PC-3 (cell line): Measurements from ENCODE around the gene TCL1A. TPM values are rescaled to one million over a fixed set of nuclear protein-coding genes. Genes with fewer than 3 reads are reported as not detected.

ENCODE experiments used
- ATAC-seq: fragments of 200-7000 bp; cut with Tn5 transposase; 2 replicates; pipeline ENCODE4 v1.9.1; 2020; ENCODE audit warnings: mild to moderate bottlenecking, moderate library complexity
- BruUV-seq: library from RNA; stranded (reverse); fragments of 400-500 nt; replicated peaks from 2 replicates; lab custom pipeline; 2021; lab: Mats Ljungman, UMichigan
- CTCF ChIA-PET: fragments of 300-600 bp; sonication (Branson Sonifier 250); formaldehyde crosslinking; loops from one replicate; lab custom pipeline; 2022; ENCODE audit warnings: antibody characterized with exemption; lab: Charles Lee
- POLR2A ChIA-PET: fragments of 300-600 bp; sonication (Branson Sonifier 250); formaldehyde crosslinking; loops from one replicate; lab custom pipeline; 2022; ENCODE audit warnings: antibody characterized with exemption; ENCODE audit not compliant: unreplicated experiment; lab: Charles Lee
- DNase-seq: peaks from one replicate; pipeline ENCODE4 v3.0.0-alpha.2; 2015
- H2AFZ ChIP-seq: fragments of 300-600 bp; sonication (generic); 2 replicates; pipeline ENCODE4 v1.6.0; 2016; ENCODE audit warnings: antibody characterized with exemption, low read length
- H3F3A ChIP-seq: fragments of 300-600 bp; sonication (generic); one replicate; pipeline ENCODE4 v1.6.0; 2017; ENCODE audit warnings: antibody characterized with exemption, low read length, control low read depth, mild to moderate bottlenecking; ENCODE audit not compliant: unreplicated experiment
- H3K27ac ChIP-seq: fragments of 300-600 bp; sonication (generic); 2 replicates; pipeline ENCODE4 v1.5.1; 2016; ENCODE audit warnings: mild to moderate bottlenecking, low read length
- H3K27me3 ChIP-seq: fragments of 300-600 bp; sonication (generic); 2 replicates; pipeline ENCODE4 v1.6.1; 2016; ENCODE audit warnings: low read length, mixed read lengths
- H3K36me3 ChIP-seq: fragments of 300-600 bp; sonication (generic); 2 replicates; pipeline ENCODE4 v1.6.1; 2016; ENCODE audit warnings: low read depth, mixed run types, low read length, mixed read lengths
- H3K4me1 ChIP-seq: fragments of 300-600 bp; sonication (generic); 2 replicates; pipeline ENCODE4 v1.5.1; 2016; ENCODE audit warnings: low read length; ENCODE audit not compliant: insufficient read depth
- H3K4me2 ChIP-seq: fragments of 300-600 bp; sonication (generic); 2 replicates; pipeline ENCODE4 v1.6.0; 2016; ENCODE audit warnings: low read length
- H3K4me3 ChIP-seq: fragments of 300-600 bp; sonication (generic); 2 replicates; pipeline ENCODE4 v1.5.1; 2016; ENCODE audit warnings: mild to moderate bottlenecking, low read length, mixed read lengths
- H3K79me2 ChIP-seq: fragments of 300-600 bp; sonication (generic); 2 replicates; pipeline ENCODE4 v1.6.1; 2017; ENCODE audit warnings: low read length, mixed read lengths
- H3K9ac ChIP-seq: fragments of 300-600 bp; sonication (generic); 2 replicates; pipeline ENCODE4 v1.6.0; 2016; ENCODE audit warnings: mild to moderate bottlenecking, low read length
- H3K9me2 ChIP-seq: fragments of 300-600 bp; sonication (generic); replicated peaks from 2 replicates; pipeline ENCODE4 v1.6.1; 2016; ENCODE audit warnings: mixed run types, low read length, mixed read lengths
- H3K9me3 ChIP-seq: fragments of 300-600 bp; sonication (generic); 2 replicates; pipeline ENCODE4 v1.6.1; 2016; ENCODE audit warnings: low read length, mixed read lengths
- H4K20me1 ChIP-seq: fragments of 300-600 bp; sonication (generic); 2 replicates; pipeline ENCODE4 v1.6.1; 2016; ENCODE audit warnings: low read length, mixed read lengths
- CTCF ChIP-seq: fragments of 300-600 bp; sonication (generic); conservative IDR thresholded peaks from 2 replicates; pipeline ENCODE4 v1.5.1; 2017; ENCODE audit warnings: antibody characterized with exemption, low read depth, mild to moderate bottlenecking, low read length
- EZH2 ChIP-seq: fragments of 300-600 bp; sonication (generic); IDR thresholded peaks from one replicate; pipeline ENCODE4 v1.6.1; 2017; ENCODE audit warnings: antibody characterized with exemption, mild to moderate bottlenecking, low read length; ENCODE audit not compliant: unreplicated experiment
- EZH2phosphoT487 ChIP-seq: fragments of 300-600 bp; sonication (generic); IDR thresholded peaks from 2 replicates; pipeline ENCODE4 v1.6.1; 2018; ENCODE audit warnings: mild to moderate bottlenecking, antibody characterized with exemption, low read length, borderline replicate concordance
- intact Hi-C: fragments of 100-400 bp; cut with micrococcal nuclease; formaldehyde crosslinking; loops from 2 replicates; pipeline ENCODE4 v1.9.0; 2023
- total RNA-seq: library from RNA; depleted of rRNA; stranded (reverse); fragments of >200 nt; gene quantifications from 2 replicates; pipeline ENCODE4 v1.2.3, GENCODE V29; 2014

The TCL1A gene
- total RNA-seq, 1 experiment from 2014 or later, result not detected

DNA sequence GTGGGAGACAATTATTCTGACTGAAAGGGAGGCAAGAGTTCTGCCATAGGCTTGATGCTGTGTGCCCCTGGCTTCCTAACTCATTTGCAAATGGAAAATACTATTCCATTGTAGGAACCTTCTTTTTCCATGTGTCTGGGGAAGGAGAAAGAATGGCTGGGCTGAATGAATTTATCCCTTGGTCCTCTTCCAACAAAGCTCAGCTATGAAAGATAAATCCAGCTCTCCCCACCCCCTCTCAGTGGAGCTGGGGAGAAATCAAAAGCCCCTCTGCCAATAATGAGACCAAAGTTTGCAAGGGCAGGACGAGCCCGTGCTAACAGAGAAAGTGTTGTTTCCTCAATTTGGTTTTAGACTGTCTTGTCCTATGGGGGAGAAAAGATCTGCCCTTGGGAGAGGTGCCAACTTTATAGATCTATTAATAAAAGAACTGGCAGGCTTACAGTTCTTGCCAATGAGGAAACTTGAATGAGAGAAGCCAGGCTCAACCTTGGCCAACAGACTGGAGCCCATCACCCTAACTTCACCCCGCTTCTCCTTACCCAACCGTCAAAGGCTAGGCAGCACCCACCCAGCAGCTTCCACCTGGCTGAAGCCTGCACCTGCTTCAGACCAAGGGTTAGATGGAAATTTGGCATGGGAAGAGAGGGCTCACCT, 36.6 kb downstream of the TCL1A start:
- H3K4me3 ChIP-seq, result no peak overlapping the region
- DNase-seq, result no peak
- intact Hi-C loops, result no loop called here
- H4K20me1 ChIP-seq, result no peaks in the 10 kb centered on the region
- no peaks in the 10 kb centered on the region for H3K79me2 ChIP-seq
- no peak overlapping the region for H2AFZ ChIP-seq
- ChIA-PET CTCF (no interaction called here), POLR2A (no interaction called here)
- H3K27ac ChIP-seq, result no peak overlapping the region
- BruUV-seq, result no TSS peak
- no peak overlapping the region for H3K4me2 ChIP-seq
- peaks cover 48% of the 10 kb centered on the region for H3K27me3 ChIP-seq
- H3F3A ChIP-seq, result no peaks in the 10 kb centered on the region
- ATAC-seq, result no peak
- no peaks in the 10 kb centered on the region for H3K36me3 ChIP-seq
- no peak overlapping the region for H3K9ac ChIP-seq
- no peaks in the 10 kb centered on the region for H3K9me3 ChIP-seq
- no peak for TF ChIP-seq CTCF
- TF ChIP-seq EZH2phosphoT487, result no peak
- no peak for TF ChIP-seq EZH2
- no peaks in the 10 kb centered on the region for H3K4me1 ChIP-seq
- no peaks in the 10 kb centered on the region for H3K9me2 ChIP-seq

- H3K36me3 ChIP-seq, result no peaks in the 10 kb centered on the region
- intact Hi-C loops, result no loop called here
- no peaks in the 10 kb centered on the region for H3K79me2 ChIP-seq
- H2AFZ ChIP-seq, result no peak overlapping the region
- H3K9me2 ChIP-seq, result no peaks in the 10 kb centered on the region
- no peaks in the 10 kb centered on the region for H4K20me1 ChIP-seq
- peaks cover 66% of the 10 kb centered on the region for H3K27me3 ChIP-seq
- BruUV-seq, result no TSS peak
- H3K27ac ChIP-seq, result no peak overlapping the region
- no peak overlapping the region for H3K4me2 ChIP-seq
- DNase-seq (no peak), ATAC-seq (no peak)
- no peak overlapping the region for H3K9ac ChIP-seq
- H3K9me3 ChIP-seq, result no peaks in the 10 kb centered on the region
- no peaks in the 10 kb centered on the region for H3K4me1 ChIP-seq
- CTCF ChIA-PET, result no interaction called here
- H3F3A ChIP-seq, result no peaks in the 10 kb centered on the region
- TF ChIP-seq EZH2phosphoT487 (no peak), EZH2 (no peak), CTCF (no peak)
- no peak overlapping the region for H3K4me3 ChIP-seq
- POLR2A ChIA-PET, result no interaction called here
Observed at GRCh38 chr14:95675486-95675885, 38.4 kb downstream of the TCL1A start.

DNA sequence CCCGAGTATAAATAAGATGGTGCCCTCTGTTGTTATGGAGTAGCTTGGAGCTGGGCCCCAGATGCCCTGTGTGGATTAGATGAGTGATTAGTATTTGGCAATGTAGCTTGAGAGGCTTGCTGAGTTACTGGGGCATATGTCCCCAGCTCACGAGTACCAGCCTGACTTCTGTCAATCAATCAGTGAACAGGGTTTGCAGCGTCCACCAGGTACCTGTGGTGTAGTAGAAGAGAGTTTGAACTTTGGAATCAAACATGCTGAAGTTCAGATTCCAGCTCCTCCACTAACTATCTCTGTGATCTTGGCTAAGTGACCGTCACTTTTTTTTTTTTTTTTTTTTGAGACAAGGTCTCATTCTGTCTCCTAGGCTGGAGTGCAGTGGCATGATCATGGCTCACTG, 39.3 kb downstream of the TCL1A start:
- ChIA-PET CTCF (no interaction called here), POLR2A (no interaction called here)
- H3K4me3 ChIP-seq, result no peak overlapping the region
- ATAC-seq (no peak), DNase-seq (no peak)
- peaks cover 75% of the 10 kb centered on the region for H3K27me3 ChIP-seq
- H3K4me2 ChIP-seq, result no peak overlapping the region
- H4K20me1 ChIP-seq, result no peaks in the 10 kb centered on the region
- no peaks in the 10 kb centered on the region for H3K9me3 ChIP-seq
- no peaks in the 10 kb centered on the region for H3K9me2 ChIP-seq
- H3K4me1 ChIP-seq, result no peaks in the 10 kb centered on the region
- H2AFZ ChIP-seq, result no peak overlapping the region
- H3K79me2 ChIP-seq, result no peaks in the 10 kb centered on the region
- H3F3A ChIP-seq, result no peaks in the 10 kb centered on the region
- H3K36me3 ChIP-seq, result no peaks in the 10 kb centered on the region
- intact Hi-C loops, result no loop called here
- no peak for TF ChIP-seq EZH2
- TF ChIP-seq CTCF, result no peak
- no peak for TF ChIP-seq EZH2phosphoT487
- BruUV-seq, result no TSS peak
- no peak overlapping the region for H3K27ac ChIP-seq
- no peak overlapping the region for H3K9ac ChIP-seq
